Pancreas (tissue), 10 donors: ENCODE results near the gene LMF1. TPM values are rescaled to one million over a fixed set of nuclear protein-coding genes. Genes with fewer than 3 reads are reported as not detected.

Experiments
- ATAC-seq, 4 donors: fragments of 200-7000 bp; cut with Tn5 transposase; one replicate each; pipeline versions ENCODE4 v1.8.0 to v1.9.1; 2020; ENCODE audit warnings: mild to moderate bottlenecking in 4 of 4, moderate library complexity in 4 of 4
- DNase-seq, 6 donors: peaks; one replicate each; pipeline ENCODE4 v3.0.0-alpha.2; 2020
- FAIRE-seq: peaks from 2 replicates; lab custom pipeline; 2012; peaks lifted over from hg19 to GRCh38; lab: Jason Lieb, UNC
- H3K27ac ChIP-seq, 4 donors: fragments of 200-600 bp; sonication (generic); 1 replicate in 3 of 4; 2 replicates in 1 of 4; pipeline versions ENCODE4 v1.5.0 to v1.8.0; 2020
- H3K27me3 ChIP-seq, 4 donors: fragments of 200-600 bp; one replicate each; pipeline ENCODE4 v1.8.0; 2021
- H3K36me3 ChIP-seq, 3 donors: fragments of 200-600 bp; sonication (generic) in 1 of 3; one replicate each; pipeline versions ENCODE4 v1.5.0 to v1.8.0; 2020 to 2021
- H3K4me1 ChIP-seq, 3 donors: fragments of 200-600 bp; one replicate each; pipeline ENCODE4 v1.8.0; 2021
- H3K4me3 ChIP-seq, 4 donors: fragments of 200-600 bp; sonication (generic) in 2 of 4; one replicate each; pipeline versions ENCODE4 v1.5.0 to v1.8.0; 2020 to 2021
- H3K9me3 ChIP-seq, 4 donors: fragments of 200-600 bp; one replicate each; pipeline ENCODE4 v1.8.0; 2021
- WGBS, 2 donors: extraction: QIAGEN DNeasy Blood & Tissue Kit; methylation state at CpG; one replicate each; pipeline ENCODE4 v1.1.7; 2013; 5-methylcytosine and 5-hydroxymethylcytosine counted together
- intact Hi-C, 3 donors: fragments of 100-400 bp; cut with DNase I; formaldehyde crosslinking; loops; one replicate each; pipeline versions ENCODE4 v1.11.1 to v1.14.2; 2022
- polyA plus RNA-seq, 2 donors: library from polyadenylated mRNA; stranded (reverse); fragments of 200-250 nt; gene quantifications; one replicate each; pipeline ENCODE4 v1.2.3, GENCODE V29; 2013
- total RNA-seq, 6 donors: library from RNA; stranded (reverse); fragmentation: NEBNext Ultra II Directional in 4 of 6; extraction: Animal tissue kit (Norgen Biotek cat#: 25700) in 4 of 6; gene quantifications; one replicate each; pipeline versions ENCODE4 v1.2.1 to v1.2.4, GENCODE V29; 2021 to 2023
- TF ChIP-seq, protein P1 (sequence below), 4 donors: fragments of 200-600 bp; sonication (generic) in 3 of 4; IDR thresholded peaks; one replicate each; pipeline versions ENCODE4 v1.5.0 to v1.8.0; 2021; ENCODE audit warnings: antibody characterized with exemption in 4 of 4
- donor health status: healthy with polysubstance abuse.
- donor health status: DM: no; HTN: no; CAD: no; lungs with moderate emphysema.
- donor health status: DM: no; HTN: no; CAD: no.
- donor health status: control.
- donor health status: control.
- donor health status: Bipolar disorder and iron deficiency.
- donor health status: DM: yes; HTN: yes; CAD: no.
- donor health status: DM: no; HTN: no; CAD: no.
- donor health status: DM: no; HTN: no; CAD: no.
- donor health status: DM: yes; HTN: yes; CAD: no.

The LMF1 gene
- total and polyA plus RNA-seq, 8 donors: 9.3 to 64.6 (median 15.7) TPM

DNA sequence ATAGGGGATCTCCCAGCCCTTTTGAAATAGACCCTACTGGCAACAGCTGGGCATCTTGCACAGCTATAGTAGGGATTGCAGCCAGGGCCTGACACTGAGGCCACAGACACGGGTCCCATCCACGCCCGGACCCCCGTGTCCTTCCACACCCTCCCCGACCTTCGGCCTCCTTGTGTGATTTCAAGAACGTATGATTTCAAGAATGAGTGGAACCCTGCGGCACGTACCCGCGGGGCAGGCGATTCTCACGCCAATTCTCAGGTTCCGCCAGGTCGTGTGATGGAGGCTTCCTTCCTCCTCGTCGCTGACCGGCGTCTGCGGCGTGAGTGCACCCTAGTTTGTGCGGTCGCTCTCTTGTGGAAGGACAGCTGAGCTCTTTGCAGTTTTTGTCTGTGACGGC lies 114.0 kb downstream of the LMF1 start:
- Histone ChIP-seq H3K36me3 (no peaks in the 10 kb centered on the region), H3K4me3 (no peak overlapping the region), H3K27me3 (no peaks in the 10 kb centered on the region), H3K27ac (no peak overlapping the region), H3K4me1 (no peaks in the 10 kb centered on the region), H3K9me3 (no peaks in the 10 kb centered on the region)
- DNase-seq: peak in 2 of 6 donors; percentile 7 to 44
- WGBS, 2 donors: 95 to 96% methylated on average over 24 of the region's 24 CpGs
- TF ChIP-seq, protein P1, sequence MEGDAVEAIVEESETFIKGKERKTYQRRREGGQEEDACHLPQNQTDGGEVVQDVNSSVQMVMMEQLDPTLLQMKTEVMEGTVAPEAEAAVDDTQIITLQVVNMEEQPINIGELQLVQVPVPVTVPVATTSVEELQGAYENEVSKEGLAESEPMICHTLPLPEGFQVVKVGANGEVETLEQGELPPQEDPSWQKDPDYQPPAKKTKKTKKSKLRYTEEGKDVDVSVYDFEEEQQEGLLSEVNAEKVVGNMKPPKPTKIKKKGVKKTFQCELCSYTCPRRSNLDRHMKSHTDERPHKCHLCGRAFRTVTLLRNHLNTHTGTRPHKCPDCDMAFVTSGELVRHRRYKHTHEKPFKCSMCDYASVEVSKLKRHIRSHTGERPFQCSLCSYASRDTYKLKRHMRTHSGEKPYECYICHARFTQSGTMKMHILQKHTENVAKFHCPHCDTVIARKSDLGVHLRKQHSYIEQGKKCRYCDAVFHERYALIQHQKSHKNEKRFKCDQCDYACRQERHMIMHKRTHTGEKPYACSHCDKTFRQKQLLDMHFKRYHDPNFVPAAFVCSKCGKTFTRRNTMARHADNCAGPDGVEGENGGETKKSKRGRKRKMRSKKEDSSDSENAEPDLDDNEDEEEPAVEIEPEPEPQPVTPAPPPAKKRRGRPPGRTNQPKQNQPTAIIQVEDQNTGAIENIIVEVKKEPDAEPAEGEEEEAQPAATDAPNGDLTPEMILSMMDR (IDR thresholded peaks at IDR 0.05): no peak
- no peak for ATAC-seq
- intact Hi-C loops: no loop called here
- FAIRE-seq: no peak

DNA sequence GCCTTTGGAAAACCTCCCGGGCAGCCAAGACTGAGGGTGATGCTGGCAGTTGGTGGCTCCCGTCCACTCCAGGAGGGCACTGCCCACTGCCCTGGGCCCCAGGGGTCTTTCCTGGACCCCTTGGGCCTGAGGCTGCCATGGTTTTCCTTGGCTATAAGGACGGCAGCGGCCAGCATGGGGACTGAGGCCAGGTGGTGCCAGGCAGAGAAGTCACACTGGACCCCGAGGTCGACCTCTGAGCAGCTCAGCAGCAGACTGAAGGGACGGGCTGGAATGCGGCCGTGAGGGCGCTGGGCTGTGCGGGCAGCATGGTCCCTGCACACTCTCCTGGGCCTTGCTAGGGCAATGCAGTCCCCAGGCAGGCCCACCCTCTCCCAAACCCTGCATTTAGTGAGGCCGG lies 114.7 kb downstream of the LMF1 start:
- TF ChIP-seq, protein P1 (IDR thresholded peaks at IDR 0.05): no peak
- no peak for FAIRE-seq
- 93 to 96% methylated on average over 12 of the region's 12 CpGs for WGBS, 2 donors
- H3K9me3 ChIP-seq: no peaks in the 10 kb centered on the region
- no peaks in the 10 kb centered on the region for H3K27me3 ChIP-seq
- peak in 2 of 6 donors; percentile 7 to 59 for DNase-seq
- intact Hi-C loops: no loop called here
- no peak overlapping the region for H3K4me3 ChIP-seq
- H3K36me3 ChIP-seq: no peaks in the 10 kb centered on the region
- no peak for ATAC-seq
- no peaks in the 10 kb centered on the region for H3K4me1 ChIP-seq
- H3K27ac ChIP-seq: no peak overlapping the region

DNA sequence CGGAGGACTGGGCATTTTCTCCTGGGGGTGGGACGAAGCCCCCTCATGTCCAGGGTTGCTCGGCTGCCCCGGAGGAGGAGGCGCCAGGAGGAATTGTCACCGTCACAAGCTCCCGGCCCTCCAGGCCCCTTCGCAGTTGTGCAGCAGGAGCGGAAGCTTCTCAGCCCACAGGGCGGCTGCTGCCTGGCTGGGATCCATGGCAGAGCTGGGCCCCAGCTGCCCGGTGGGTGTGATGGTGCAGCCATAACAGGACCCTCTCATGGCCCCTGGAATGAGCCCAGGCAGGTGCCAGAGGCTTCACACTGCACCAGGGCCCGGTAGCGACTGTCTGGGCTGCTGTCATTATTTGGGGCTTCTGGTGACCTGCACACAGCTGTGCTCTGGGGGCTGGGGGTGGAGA lies 115.3 kb downstream of the LMF1 start:
- intact Hi-C loops: no loop called here
- FAIRE-seq: no peak
- Histone ChIP-seq H3K4me3 (no peak overlapping the region), H3K36me3 (no peaks in the 10 kb centered on the region), H3K4me1 (no peaks in the 10 kb centered on the region), H3K9me3 (no peaks in the 10 kb centered on the region), H3K27ac (no peak overlapping the region), H3K27me3 (no peaks in the 10 kb centered on the region)
- TF ChIP-seq, protein P1 (IDR thresholded peaks at IDR 0.05): no peak
- peak in 2 of 6 donors; percentile 16 to 65 for DNase-seq
- no peak for ATAC-seq
- WGBS, 2 donors: 90 to 93% methylated on average over 13 of the region's 13 CpGs

DNA sequence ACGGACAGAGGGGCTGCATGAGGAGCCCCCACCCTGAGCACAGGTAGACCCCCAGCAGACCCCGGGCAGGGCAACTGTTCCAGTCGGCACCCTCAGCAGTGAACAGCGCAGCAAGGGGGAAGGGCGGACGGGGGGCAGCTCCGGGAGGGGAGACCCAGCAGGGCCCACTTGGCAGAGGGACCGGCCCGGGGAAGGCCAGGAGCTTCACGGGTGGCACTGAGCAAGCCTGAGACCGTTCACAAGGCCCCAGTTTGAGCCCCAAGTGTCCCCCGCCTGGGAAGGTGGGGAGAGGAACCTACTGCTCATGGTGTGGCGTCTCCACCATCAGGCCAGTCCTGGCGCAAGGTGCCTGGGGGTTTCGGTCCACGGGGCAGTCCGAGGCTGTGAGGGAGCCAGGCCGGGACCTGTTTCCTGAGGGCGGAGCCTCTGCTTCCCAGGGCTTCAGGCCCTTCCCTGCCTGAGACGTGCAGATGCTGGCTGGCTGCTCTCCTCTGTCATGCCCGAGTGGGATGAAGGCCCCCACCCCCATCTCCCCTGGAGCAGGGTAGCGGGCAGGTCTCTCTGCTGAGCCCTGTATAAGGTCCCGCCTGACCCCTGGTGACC lies 115.9 kb downstream of the LMF1 start:
- FAIRE-seq (no peak), DNase-seq (peak in 2 of 6 donors; percentile 21 to 71), ATAC-seq (no peak)
- no peaks in the 10 kb centered on the region for H3K4me1 ChIP-seq
- no peaks in the 10 kb centered on the region for H3K9me3 ChIP-seq
- intact Hi-C loops: no loop called here
- 90 to 94% methylated on average over 21 to 23 of the region's 23 CpGs for WGBS, 2 donors
- no peak overlapping the region for H3K4me3 ChIP-seq
- TF ChIP-seq, protein P1 (IDR thresholded peaks at IDR 0.05): no peak
- H3K36me3 ChIP-seq: no peaks in the 10 kb centered on the region
- H3K27ac ChIP-seq: no peak overlapping the region
- no peaks in the 10 kb centered on the region for H3K27me3 ChIP-seq
